CD4-positive, alpha-beta T cell treated with Interferon gamma for 1 hour (primary cell): ENCODE results near the gene PPP6R3.
"Not testable (repeated sequence)": the region's sequence is repeated elsewhere in the genome, so short reads cannot be mapped to it uniquely, and the experiment has no call there.

Experiments used
- DNase-seq: peaks from one replicate; pipeline ENCODE4 v3.0.0-alpha.2; 2020

Gene PPP6R3

GRCh38 chr11:68460741-68461574, at the start of gene PPP6R3:
Gene PPP6R3 (plus strand): TSS chr11:68460752. CDS start chr11:68537665, 76,913 bp downstream.
- no peak for DNase-seq

DNA sequence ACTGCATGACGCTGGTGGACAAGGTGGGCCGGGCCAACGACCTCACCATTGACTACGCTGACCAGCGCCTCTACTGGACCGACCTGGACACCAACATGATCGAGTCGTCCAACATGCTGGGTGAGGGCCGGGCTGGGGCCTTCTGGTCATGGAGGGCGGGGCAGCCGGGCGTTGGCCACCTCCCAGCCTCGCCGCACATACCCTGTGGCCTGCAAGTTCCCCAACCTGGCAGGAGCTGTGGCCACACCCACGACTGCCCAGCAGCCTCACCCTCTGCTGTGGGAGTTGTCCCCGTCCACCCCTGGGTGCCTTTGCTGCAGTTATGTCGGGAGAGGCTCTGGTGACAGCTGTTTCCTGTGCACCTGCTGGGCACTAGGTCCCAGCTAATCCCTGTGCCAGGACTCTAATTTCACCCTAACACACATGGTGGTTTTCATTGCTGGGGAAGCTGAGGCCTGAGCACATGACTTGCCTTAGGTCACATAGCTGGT, 49.0 kb upstream of the PPP6R3 start:
- DNase-seq: no peak

GRCh38 chr11:68412593-68413475, 47.7 kb upstream of the PPP6R3 start:
- DNase-seq: no peak

GRCh38 chr11:68413591-68413999, 47.0 kb upstream of the PPP6R3 start:
- no peak for DNase-seq

DNA sequence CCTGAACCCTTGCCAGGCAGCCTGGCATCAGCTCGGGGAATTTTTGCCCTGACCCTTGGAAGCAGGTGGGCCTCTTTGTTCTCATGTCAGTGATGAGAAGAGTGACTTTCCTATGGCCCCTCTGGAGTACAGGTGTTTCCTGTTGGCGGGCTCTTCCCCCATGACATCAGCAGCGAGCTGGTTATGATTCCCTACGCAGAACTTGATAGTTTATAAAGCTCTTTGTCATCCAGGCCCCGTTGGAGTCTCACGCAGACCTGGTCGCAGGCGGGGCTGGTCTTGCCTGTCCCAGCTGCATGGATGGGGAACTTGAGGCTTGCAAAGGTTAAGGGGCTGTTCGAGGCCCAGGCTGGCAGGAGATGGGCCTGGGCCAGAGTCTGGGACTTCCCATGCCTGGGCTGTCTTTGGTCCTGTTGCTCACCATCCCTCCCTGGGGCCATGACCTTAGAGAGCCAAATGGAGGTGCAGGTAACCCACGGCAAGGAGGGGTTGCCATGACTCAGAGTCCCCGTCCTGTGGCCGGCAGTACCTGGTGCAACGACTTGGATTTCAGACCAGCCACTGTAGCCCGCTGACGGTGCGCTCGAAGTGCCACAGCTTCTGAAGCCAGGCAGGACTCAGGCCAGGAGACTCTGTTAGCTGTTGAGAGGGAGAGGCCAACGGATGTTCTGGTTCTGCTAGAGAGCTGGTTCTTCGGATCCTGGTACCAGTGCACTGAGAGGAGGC, 45.9 kb upstream of the PPP6R3 start:
- no peak for DNase-seq

GRCh38 chr11:68416070-68416578, 44.4 kb upstream of the PPP6R3 start:
- DNase-seq: no peak

DNA sequence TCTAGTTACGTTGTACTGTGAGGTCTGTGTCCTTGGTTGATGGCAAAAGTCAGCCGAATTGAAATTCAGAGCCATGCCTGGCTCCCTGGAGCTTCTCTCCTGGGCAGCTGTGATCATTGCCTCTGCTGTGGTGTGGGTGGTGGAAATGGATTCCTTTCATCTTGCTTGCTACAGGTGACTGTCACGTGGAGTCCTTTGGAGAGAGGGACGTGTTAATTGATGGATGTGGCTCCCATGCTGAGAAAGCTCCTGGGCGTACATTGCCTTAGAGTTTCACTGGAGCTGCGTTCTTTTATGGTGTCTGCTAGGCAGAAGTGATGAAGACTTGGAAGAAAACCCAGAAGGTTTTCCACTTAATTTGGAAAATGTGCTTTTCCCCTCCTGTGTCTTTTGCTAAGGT, 41.9 kb upstream of the PPP6R3 start:
- no peak for DNase-seq

DNA sequence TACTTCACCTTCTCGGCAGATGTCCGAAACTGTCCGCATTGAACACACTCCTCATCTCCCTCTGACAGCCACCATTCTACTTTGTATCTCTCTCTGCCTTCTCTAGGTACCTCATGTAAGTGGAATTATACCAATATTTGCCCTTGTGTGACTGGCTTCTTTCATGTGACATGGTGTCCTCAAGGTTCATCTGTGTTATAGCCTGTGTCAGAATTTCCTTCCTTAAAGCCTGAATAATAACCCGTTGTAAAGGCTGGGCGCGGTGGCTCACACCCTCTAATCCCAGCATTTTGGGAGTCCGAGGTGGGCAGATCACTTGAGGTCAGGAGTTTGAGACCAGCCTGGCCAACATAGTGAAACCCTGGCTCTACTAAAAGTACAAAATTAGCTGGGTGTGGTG, 40.4 kb upstream of the PPP6R3 start:
- no peak for DNase-seq

DNA sequence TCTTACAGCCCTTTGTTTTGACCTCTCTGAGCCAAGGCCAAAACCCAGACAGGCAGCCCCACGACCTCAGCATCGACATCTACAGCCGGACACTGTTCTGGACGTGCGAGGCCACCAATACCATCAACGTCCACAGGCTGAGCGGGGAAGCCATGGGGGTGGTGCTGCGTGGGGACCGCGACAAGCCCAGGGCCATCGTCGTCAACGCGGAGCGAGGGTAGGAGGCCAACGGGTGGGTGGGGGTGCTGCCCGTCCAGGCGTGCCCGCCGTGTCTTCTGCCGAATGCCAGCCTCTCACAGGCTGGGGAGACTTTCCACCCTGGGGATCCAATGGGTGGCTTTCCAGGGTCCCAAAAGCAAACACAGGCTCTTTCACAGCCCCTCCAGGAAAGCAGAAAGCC, 37.1 kb upstream of the PPP6R3 start:
- no peak for DNase-seq

DNA sequence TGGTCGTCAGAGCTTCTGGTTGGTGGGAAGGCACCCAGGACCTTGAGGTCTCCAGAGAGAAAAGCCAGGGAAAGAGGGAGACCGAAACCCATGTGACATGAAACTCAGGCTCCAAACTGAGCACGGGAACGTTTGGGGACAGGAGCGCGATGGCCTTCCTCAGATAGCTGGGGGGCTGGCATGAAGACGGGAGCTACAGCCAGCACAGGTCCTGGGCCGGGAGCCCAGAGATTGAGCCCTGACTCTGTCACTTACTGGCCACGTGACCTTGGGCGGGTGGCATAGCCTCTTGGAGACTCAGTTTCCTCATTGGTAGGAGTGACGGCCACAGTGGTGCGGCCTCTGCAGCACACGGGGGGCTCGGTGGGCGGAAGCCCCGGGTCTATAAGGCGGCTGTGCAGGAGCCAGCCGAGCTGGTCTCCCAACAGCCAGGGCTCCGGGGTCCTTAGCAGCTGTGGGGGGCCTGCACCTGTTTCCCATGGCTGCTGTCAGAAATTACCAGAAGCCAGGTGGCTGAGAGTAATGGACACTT, 36.4 kb upstream of the PPP6R3 start:
- no peak for DNase-seq

GRCh38 chr11:68424981-68425865, 35.3 kb upstream of the PPP6R3 start:
- no peak for DNase-seq

DNA sequence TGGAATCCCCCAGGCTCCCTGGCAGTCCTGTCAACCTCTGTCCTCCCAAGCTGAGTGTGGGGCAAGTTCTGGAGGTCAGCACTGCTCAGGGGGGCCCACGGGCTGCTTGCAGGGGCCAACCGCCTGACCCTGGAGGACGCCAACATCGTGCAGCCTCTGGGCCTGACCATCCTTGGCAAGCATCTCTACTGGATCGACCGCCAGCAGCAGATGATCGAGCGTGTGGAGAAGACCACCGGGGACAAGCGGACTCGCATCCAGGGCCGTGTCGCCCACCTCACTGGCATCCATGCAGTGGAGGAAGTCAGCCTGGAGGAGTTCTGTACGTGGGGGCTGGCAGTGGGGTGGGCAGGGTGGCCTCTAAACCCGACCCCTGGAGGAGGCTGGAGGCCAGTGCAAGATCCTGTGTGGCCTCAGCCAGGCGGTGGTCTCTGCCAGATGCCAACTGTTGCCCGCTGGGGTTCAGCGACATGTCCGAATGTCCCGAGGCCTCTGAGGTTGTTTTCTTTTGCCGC, 34.6 kb upstream of the PPP6R3 start:
- DNase-seq: no peak

GRCh38 chr11:68429661-68430060, 30.9 kb upstream of the PPP6R3 start:
- no peak for DNase-seq

- DNase-seq: no peak
Observed at GRCh38 chr11:68430384-68430783, 30.2 kb upstream of the PPP6R3 start.

DNA sequence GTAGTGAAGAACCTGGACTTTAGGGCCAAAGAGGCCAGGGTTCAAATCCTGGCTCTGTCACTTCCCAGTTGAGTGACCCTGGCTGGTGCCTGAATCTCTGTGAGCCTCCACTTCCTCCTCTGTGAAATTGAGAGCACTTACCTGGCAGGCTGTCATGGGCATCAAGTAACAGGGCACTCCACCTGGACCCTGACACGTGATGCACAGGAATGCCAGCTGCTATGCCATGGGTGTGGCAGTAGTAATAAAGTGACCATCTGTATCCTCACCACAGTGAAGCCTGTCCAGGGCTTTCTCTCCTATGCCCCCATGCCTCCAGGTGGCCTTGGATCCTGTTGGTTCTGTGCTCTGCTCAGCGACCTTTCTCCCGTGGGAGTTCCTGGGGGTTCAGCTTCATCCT, 29.8 kb upstream of the PPP6R3 start:
- DNase-seq: no peak

GRCh38 chr11:68431984-68432645, 28.4 kb upstream of the PPP6R3 start:
- DNase-seq: no peak

- DNase-seq: no peak
Observed at GRCh38 chr11:68432874-68433273, 27.7 kb upstream of the PPP6R3 start.

DNA sequence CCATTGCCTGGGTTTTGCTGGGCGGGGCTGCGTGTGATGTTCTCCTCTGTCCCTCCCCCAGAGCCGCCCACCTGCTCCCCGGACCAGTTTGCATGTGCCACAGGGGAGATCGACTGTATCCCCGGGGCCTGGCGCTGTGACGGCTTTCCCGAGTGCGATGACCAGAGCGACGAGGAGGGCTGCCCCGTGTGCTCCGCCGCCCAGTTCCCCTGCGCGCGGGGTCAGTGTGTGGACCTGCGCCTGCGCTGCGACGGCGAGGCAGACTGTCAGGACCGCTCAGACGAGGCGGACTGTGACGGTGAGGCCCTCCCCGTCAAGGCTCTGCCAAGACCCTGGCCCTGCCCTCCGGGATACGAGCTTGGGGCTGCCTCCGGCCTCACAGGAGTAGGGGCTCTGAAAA, 27.0 kb upstream of the PPP6R3 start:
- no peak for DNase-seq

DNA sequence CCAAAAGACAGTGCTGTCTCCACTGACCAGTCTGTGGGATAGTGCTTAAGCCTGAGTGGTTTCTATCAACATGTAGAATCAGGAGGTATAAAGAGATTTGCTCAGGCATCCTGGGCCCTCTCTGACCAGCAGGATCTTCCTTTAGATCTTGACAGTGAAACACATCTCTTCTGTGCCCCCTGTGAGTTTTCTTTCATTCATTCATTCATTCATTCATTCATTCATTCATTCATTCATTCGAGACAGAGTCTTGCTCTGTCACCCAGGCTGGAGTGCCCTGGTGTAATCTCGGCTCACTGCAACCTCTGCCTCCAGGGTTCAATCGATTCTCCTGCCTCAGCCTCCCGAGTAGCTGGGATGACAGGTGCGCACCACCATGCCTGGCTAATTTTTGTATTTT, 26.4 kb upstream of the PPP6R3 start:
- DNase-seq: not testable (repeated sequence)

DNA sequence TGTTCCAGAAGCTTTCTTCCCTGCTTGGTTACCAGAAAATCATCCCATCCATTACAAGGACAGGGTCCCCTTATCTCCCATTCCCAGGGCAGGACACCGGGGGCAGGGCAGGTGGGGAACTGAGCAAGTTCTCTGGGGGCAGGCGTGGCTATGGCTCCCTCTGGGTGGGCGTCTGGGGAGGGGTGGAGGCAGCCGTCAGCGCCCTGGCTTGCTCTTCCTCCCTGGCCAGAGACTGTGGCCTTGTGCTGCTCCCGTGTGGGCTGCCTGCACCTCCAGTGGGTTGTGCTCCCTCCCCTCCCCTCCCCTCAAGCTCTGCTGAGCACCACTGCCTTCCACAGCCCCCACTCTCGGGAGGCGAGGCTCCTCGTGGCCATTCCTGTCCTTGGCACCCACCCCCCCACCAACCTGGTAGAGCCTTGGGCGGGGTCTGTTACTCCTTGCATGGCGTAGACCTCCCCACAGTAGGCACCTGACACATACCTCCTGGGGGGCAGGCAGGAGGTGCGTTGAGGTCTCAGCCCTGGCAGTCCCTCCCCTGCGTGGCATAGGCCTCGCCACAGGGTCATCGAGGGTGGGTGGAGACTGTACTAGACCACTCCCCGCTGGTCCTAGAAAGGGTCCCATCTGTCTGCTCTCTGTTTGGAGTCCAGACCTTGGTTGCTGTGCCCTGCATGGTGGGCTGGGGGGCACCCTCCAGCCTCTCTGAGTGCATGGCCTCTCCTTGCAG, 24.2 kb upstream of the PPP6R3 start:
- no peak for DNase-seq
